Osteoblast (primary cell): ENCODE results near the gene HRH2. TPM values are rescaled to one million over a fixed set of nuclear protein-coding genes. Genes with fewer than 3 reads are reported as not detected.

ENCODE experiments used
- DNase-seq: peaks from one replicate; pipeline ENCODE4 v3.0.0; 2011; ENCODE audit warnings: low spot score, mixed read lengths; ENCODE audit not compliant: insufficient read length; ENCODE audit errors: missing footprints
- H2AFZ ChIP-seq: 2 replicates; pipeline ENCODE4 v1.6.0; 2011; ENCODE audit warnings: mild to moderate bottlenecking, low read length
- H3K27ac ChIP-seq: 2 replicates; pipeline ENCODE4 v1.5.1; 2011; ENCODE audit warnings: mild to moderate bottlenecking, low read depth, low read length, moderate library complexity
- H3K27me3 ChIP-seq: 2 replicates; pipeline ENCODE4 v1.6.0; 2012; ENCODE audit warnings: mild to moderate bottlenecking, control low read depth, inconsistent platforms, low read length, moderate library complexity; ENCODE audit not compliant: insufficient read depth
- H3K36me3 ChIP-seq: 2 replicates; pipeline ENCODE4 v1.5.1; 2011; ENCODE audit warnings: mild to moderate bottlenecking, low read length, control low read depth, moderate library complexity; ENCODE audit not compliant: insufficient read depth
- H3K4me1 ChIP-seq: 2 replicates; pipeline ENCODE4 v1.5.1; 2011; ENCODE audit warnings: mild to moderate bottlenecking, low read length, control low read depth, moderate library complexity; ENCODE audit not compliant: insufficient read depth
- H3K4me2 ChIP-seq: 2 replicates; pipeline ENCODE4 v1.6.0; 2011; ENCODE audit warnings: mild to moderate bottlenecking, low read length; ENCODE audit not compliant: insufficient read depth
- H3K4me3 ChIP-seq: fragments of 200-600 bp; sonication (generic); 3 replicates; pipeline ENCODE4 v1.5.1; 2012; ENCODE audit warnings: mild to moderate bottlenecking, low read length, inconsistent platforms; ENCODE audit not compliant: insufficient read depth
- H3K79me2 ChIP-seq: 2 replicates; pipeline ENCODE4 v1.6.0; 2012; ENCODE audit warnings: mild to moderate bottlenecking, low read length, control low read depth, inconsistent platforms; ENCODE audit not compliant: insufficient read depth
- H3K9me3 ChIP-seq: 2 replicates; pipeline ENCODE4 v1.5.1; 2011; ENCODE audit warnings: low read depth, low read length, control low read depth
- H4K20me1 ChIP-seq: 2 replicates; pipeline ENCODE4 v1.6.0; 2012; ENCODE audit warnings: mild to moderate bottlenecking, low read length, control low read depth; ENCODE audit not compliant: insufficient read depth
- total RNA-seq: library from RNA; depleted of rRNA; stranded (reverse); fragments of >200 nt; gene quantifications from 2 replicates; pipeline ENCODE4 v1.2.3, GENCODE V29; 2012
- TF ChIP-seq, protein P1 (sequence below): IDR thresholded peaks from 2 replicates; pipeline ENCODE4 v1.5.1; 2011; ENCODE audit warnings: mild to moderate bottlenecking, low read depth, low read length, moderate library complexity; ENCODE audit errors: extremely low read depth

The HRH2 gene
- total RNA-seq, 1 donor: 0.36 TPM

DNA sequence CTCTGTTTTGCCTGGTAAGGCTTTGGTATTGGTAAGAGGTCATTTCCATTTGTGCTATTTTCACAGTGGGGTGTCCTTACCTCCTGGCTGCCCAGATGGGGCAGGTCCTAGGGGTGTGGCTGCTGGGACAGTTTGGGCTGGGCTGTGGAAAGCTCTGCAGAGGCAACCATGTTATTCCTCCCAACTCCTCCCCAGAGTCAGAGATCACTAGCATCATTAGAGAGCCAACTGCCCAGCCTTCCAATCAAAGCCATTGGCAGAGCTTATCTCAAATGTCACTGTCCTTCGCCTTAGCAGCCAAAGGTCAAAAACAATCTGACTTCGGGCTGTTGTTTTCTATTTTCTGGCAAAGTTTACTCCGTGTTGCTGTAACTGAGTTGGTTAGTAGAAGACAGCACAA lies 33.6 kb upstream of the HRH2 start:
- H3K9me3 ChIP-seq: no peaks in the 10 kb centered on the region
- H3K4me2 ChIP-seq: no peak overlapping the region
- no peaks in the 10 kb centered on the region for H3K36me3 ChIP-seq
- TF ChIP-seq, protein P1, sequence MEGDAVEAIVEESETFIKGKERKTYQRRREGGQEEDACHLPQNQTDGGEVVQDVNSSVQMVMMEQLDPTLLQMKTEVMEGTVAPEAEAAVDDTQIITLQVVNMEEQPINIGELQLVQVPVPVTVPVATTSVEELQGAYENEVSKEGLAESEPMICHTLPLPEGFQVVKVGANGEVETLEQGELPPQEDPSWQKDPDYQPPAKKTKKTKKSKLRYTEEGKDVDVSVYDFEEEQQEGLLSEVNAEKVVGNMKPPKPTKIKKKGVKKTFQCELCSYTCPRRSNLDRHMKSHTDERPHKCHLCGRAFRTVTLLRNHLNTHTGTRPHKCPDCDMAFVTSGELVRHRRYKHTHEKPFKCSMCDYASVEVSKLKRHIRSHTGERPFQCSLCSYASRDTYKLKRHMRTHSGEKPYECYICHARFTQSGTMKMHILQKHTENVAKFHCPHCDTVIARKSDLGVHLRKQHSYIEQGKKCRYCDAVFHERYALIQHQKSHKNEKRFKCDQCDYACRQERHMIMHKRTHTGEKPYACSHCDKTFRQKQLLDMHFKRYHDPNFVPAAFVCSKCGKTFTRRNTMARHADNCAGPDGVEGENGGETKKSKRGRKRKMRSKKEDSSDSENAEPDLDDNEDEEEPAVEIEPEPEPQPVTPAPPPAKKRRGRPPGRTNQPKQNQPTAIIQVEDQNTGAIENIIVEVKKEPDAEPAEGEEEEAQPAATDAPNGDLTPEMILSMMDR: no peak
- no peaks in the 10 kb centered on the region for H3K4me1 ChIP-seq
- H3K4me3 ChIP-seq: no peak overlapping the region
- H3K27me3 ChIP-seq: no peaks in the 10 kb centered on the region
- no peak overlapping the region for H2AFZ ChIP-seq
- H4K20me1 ChIP-seq: no peaks in the 10 kb centered on the region
- no peak for DNase-seq
- H3K27ac ChIP-seq: no peak overlapping the region
- no peaks in the 10 kb centered on the region for H3K79me2 ChIP-seq

GRCh38 chr5:175627005-175627404 lies 30.9 kb upstream of the HRH2 start:
- Histone ChIP-seq H3K27ac (no peak overlapping the region), H3K79me2 (no peaks in the 10 kb centered on the region), H3K27me3 (no peaks in the 10 kb centered on the region), H2AFZ (no peak overlapping the region), H4K20me1 (no peaks in the 10 kb centered on the region), H3K9me3 (no peaks in the 10 kb centered on the region), H3K4me1 (no peaks in the 10 kb centered on the region), H3K4me2 (no peak overlapping the region), H3K4me3 (no peak overlapping the region), H3K36me3 (no peaks in the 10 kb centered on the region)
- DNase-seq: no peak
- TF ChIP-seq, protein P1: no peak

DNA sequence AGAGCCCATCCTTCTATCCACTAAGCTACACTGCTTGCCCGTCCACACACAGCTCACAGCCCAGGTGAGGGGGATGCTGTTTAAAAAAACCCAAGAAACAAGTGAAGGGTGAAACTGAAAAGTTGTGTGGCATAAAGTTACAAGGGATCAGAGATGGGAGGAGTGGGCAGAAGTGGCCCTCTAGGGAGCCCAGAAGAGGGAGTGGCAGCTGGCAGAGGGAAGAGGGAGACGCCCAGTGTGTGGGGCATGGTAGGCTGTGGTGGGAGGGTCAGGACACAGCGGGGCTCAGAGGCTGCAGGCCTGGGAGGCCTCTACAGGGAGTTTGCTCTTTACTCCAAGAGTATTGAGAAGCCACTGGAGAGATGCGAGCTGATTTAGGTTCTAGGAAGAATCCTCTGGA lies 30.1 kb upstream of the HRH2 start:
- Histone ChIP-seq H3K4me1 (no peaks in the 10 kb centered on the region), H3K9me3 (no peaks in the 10 kb centered on the region), H3K36me3 (no peaks in the 10 kb centered on the region), H2AFZ (no peak overlapping the region), H3K4me2 (no peak overlapping the region), H3K4me3 (no peak overlapping the region), H3K79me2 (no peaks in the 10 kb centered on the region), H3K27me3 (no peaks in the 10 kb centered on the region), H3K27ac (no peak overlapping the region), H4K20me1 (no peaks in the 10 kb centered on the region)
- DNase-seq: no peak
- TF ChIP-seq, protein P1: no peak

- no peak overlapping the region for H2AFZ ChIP-seq
- DNase-seq: no peak
- no peaks in the 10 kb centered on the region for H4K20me1 ChIP-seq
- no peaks in the 10 kb centered on the region for H3K27me3 ChIP-seq
- no peaks in the 10 kb centered on the region for H3K9me3 ChIP-seq
- TF ChIP-seq, protein P1: no peak
- no peaks in the 10 kb centered on the region for H3K4me1 ChIP-seq
- H3K4me2 ChIP-seq: no peak overlapping the region
- H3K4me3 ChIP-seq: no peak overlapping the region
- H3K27ac ChIP-seq: no peak overlapping the region
- H3K36me3 ChIP-seq: no peaks in the 10 kb centered on the region
- H3K79me2 ChIP-seq: no peaks in the 10 kb centered on the region
Measured at GRCh38 chr5:175628668-175629067, 29.2 kb upstream of the HRH2 start.
